Measurements from ENCODE around the gene QTRT2.

Gene QTRT2

DNA sequence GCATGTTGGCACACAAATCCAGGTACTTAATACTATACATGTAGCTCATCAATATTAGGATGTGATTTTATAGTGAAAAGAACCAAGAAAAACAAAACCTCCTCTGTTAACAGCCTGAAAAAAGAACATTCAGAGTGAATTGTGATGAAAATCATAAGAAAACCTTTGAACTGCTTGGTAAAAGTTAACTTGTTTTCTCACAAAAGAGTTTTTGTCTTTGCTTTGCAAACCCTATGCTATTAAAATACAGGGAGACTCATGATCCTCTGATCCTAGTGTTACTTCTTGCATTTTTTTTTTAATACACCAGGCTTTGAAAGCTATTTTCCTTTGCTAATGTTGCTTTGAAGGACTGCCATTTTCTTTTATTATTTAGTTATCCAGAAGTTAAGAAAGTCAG is 23.7 kb downstream of the QTRT2 start:
- Histone ChIP-seq H3K9me3 (ENCODE audit: control insufficient read depth, insufficient read depth, low read depth, low read length) (no peaks in the 10 kb centered on the region), H3K4me1 (ENCODE audit: control insufficient read depth, insufficient read depth, low read length) (no peaks in the 10 kb centered on the region), H3K36me3 (ENCODE audit: control insufficient read depth in 2 of 2, insufficient read depth in 1 of 2, low read length in 2 of 2) (peaks cover 19 to 90% of the 10 kb centered on the region in 2 experiments), H3K27ac (ENCODE audit: extremely low read depth, low read depth, low read length) (no peak overlapping the region), H3K4me3 (ENCODE audit: low read depth, low read length) (no peak overlapping the region)
- ChIA-PET CTCF (no interaction called here), POLR2A (no interaction called here)
- no peak for TF ChIP-seq ZNF10 (tag by site-specific recombination; IDR thresholded peaks at IDR 0.05)
- TF ChIP-seq, protein P1, sequence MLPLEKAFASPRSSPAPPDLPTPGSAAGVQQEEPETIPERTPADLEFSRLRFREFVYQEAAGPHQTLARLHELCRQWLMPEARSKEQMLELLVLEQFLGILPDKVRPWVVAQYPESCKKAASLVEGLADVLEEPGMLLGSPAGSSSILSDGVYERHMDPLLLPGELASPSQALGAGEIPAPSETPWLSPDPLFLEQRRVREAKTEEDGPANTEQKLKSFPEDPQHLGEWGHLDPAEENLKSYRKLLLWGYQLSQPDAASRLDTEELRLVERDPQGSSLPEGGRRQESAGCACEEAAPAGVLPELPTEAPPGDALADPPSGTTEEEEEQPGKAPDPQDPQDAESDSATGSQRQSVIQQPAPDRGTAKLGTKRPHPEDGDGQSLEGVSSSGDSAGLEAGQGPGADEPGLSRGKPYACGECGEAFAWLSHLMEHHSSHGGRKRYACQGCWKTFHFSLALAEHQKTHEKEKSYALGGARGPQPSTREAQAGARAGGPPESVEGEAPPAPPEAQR (tag by site-specific recombination; IDR thresholded peaks at IDR 0.05): no peak
- no peak for TF ChIP-seq ZNF302 (tag by site-specific recombination; IDR thresholded peaks at IDR 0.05; ENCODE audit: low read depth)
- no peak for TF ChIP-seq ZBTB21 (tag by site-specific recombination; IDR thresholded peaks at IDR 0.05)
- TF ChIP-seq, protein P2, sequence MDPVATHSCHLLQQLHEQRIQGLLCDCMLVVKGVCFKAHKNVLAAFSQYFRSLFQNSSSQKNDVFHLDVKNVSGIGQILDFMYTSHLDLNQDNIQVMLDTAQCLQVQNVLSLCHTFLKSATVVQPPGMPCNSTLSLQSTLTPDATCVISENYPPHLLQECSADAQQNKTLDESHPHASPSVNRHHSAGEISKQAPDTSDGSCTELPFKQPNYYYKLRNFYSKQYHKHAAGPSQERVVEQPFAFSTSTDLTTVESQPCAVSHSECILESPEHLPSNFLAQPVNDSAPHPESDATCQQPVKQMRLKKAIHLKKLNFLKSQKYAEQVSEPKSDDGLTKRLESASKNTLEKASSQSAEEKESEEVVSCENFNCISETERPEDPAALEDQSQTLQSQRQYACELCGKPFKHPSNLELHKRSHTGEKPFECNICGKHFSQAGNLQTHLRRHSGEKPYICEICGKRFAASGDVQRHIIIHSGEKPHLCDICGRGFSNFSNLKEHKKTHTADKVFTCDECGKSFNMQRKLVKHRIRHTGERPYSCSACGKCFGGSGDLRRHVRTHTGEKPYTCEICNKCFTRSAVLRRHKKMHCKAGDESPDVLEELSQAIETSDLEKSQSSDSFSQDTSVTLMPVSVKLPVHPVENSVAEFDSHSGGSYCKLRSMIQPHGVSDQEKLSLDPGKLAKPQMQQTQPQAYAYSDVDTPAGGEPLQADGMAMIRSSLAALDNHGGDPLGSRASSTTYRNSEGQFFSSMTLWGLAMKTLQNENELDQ (tag by site-specific recombination; IDR thresholded peaks at IDR 0.05; ENCODE audit: low read depth): no peak
- no peak for TF ChIP-seq KLF9 (tag by site-specific recombination; IDR thresholded peaks at IDR 0.05; ENCODE audit: low read depth)
- TF ChIP-seq, protein P3, sequence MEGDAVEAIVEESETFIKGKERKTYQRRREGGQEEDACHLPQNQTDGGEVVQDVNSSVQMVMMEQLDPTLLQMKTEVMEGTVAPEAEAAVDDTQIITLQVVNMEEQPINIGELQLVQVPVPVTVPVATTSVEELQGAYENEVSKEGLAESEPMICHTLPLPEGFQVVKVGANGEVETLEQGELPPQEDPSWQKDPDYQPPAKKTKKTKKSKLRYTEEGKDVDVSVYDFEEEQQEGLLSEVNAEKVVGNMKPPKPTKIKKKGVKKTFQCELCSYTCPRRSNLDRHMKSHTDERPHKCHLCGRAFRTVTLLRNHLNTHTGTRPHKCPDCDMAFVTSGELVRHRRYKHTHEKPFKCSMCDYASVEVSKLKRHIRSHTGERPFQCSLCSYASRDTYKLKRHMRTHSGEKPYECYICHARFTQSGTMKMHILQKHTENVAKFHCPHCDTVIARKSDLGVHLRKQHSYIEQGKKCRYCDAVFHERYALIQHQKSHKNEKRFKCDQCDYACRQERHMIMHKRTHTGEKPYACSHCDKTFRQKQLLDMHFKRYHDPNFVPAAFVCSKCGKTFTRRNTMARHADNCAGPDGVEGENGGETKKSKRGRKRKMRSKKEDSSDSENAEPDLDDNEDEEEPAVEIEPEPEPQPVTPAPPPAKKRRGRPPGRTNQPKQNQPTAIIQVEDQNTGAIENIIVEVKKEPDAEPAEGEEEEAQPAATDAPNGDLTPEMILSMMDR (tag by site-specific recombination; IDR thresholded peaks at IDR 0.05): no peak

DNA sequence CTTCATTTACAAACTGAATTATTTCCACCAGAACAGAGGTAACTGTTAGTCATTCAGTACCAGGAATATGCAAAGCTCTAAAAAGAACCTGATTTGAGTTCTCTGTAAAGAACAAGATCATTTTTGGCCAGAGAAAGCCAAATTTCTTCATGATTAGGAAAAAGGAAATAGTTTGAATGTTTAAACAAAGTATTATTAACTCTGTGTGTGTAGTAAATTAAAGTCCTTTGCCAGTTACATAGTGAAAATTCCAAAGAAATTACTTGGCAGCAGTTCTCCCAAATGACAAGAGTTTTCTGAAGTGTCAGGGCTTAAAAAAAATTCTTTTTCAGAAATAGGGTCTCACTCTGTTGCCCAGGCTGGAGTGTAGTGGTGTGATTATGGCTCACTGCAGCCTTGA is 24.5 kb downstream of the QTRT2 start:
- H3K9me3 ChIP-seq (ENCODE audit: control insufficient read depth, insufficient read depth, low read depth, low read length): no peaks in the 10 kb centered on the region
- CTCF ChIA-PET: no interaction called here
- no peaks in the 10 kb centered on the region for H3K4me1 ChIP-seq (ENCODE audit: control insufficient read depth, insufficient read depth, low read length)
- no peak overlapping the region for H3K27ac ChIP-seq (ENCODE audit: extremely low read depth, low read depth, low read length)
- H3K4me3 ChIP-seq (ENCODE audit: low read depth, low read length): no peak overlapping the region
- TF ChIP-seq ZNF530 (tag by site-specific recombination; IDR thresholded peaks at IDR 0.05; ENCODE audit: low read depth) (no peak), ZNF791 (tag by site-specific recombination; IDR thresholded peaks at IDR 0.05) (no peak), WT1 (tag by site-specific recombination; IDR thresholded peaks at IDR 0.05) (no peak), ZNF16 (tag by site-specific recombination; IDR thresholded peaks at IDR 0.05; ENCODE audit: low read depth) (no peak), SP2 (tag by site-specific recombination; IDR thresholded peaks at IDR 0.05) (no peak), ZNF324 (tag by site-specific recombination; IDR thresholded peaks at IDR 0.05) (no peak), RBAK (tag by site-specific recombination; IDR thresholded peaks at IDR 0.05) (no peak), ZSCAN16 (tag by site-specific recombination; IDR thresholded peaks at IDR 0.05) (no peak), EGR2 (tag by site-specific recombination; IDR thresholded peaks at IDR 0.05; ENCODE audit: low read depth) (no peak), GLI2 (tag by site-specific recombination; IDR thresholded peaks at IDR 0.05; ENCODE audit: borderline replicate concordance, low read depth) (no peak), ZNF555 (tag by site-specific recombination; conservative IDR thresholded peaks at IDR 0.05) (no peak), ZNF292 (tag by site-specific recombination; IDR thresholded peaks at IDR 0.05; ENCODE audit: borderline replicate concordance, low read depth) (no peak)
- TF ChIP-seq, protein P4, sequence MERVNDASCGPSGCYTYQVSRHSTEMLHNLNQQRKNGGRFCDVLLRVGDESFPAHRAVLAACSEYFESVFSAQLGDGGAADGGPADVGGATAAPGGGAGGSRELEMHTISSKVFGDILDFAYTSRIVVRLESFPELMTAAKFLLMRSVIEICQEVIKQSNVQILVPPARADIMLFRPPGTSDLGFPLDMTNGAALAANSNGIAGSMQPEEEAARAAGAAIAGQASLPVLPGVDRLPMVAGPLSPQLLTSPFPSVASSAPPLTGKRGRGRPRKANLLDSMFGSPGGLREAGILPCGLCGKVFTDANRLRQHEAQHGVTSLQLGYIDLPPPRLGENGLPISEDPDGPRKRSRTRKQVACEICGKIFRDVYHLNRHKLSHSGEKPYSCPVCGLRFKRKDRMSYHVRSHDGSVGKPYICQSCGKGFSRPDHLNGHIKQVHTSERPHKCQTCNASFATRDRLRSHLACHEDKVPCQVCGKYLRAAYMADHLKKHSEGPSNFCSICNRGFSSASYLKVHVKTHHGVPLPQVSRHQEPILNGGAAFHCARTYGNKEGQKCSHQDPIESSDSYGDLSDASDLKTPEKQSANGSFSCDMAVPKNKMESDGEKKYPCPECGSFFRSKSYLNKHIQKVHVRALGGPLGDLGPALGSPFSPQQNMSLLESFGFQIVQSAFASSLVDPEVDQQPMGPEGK (tag by site-specific recombination; IDR thresholded peaks at IDR 0.05): no peak
- TF ChIP-seq, protein P5, sequence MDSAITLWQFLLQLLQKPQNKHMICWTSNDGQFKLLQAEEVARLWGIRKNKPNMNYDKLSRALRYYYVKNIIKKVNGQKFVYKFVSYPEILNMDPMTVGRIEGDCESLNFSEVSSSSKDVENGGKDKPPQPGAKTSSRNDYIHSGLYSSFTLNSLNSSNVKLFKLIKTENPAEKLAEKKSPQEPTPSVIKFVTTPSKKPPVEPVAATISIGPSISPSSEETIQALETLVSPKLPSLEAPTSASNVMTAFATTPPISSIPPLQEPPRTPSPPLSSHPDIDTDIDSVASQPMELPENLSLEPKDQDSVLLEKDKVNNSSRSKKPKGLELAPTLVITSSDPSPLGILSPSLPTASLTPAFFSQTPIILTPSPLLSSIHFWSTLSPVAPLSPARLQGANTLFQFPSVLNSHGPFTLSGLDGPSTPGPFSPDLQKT (IDR thresholded peaks at IDR 0.05; ENCODE audit: borderline replicate concordance, low read depth, low read length): no peak
- TF ChIP-seq, protein P6, sequence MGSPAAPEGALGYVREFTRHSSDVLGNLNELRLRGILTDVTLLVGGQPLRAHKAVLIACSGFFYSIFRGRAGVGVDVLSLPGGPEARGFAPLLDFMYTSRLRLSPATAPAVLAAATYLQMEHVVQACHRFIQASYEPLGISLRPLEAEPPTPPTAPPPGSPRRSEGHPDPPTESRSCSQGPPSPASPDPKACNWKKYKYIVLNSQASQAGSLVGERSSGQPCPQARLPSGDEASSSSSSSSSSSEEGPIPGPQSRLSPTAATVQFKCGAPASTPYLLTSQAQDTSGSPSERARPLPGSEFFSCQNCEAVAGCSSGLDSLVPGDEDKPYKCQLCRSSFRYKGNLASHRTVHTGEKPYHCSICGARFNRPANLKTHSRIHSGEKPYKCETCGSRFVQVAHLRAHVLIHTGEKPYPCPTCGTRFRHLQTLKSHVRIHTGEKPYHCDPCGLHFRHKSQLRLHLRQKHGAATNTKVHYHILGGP (tag by site-specific recombination; IDR thresholded peaks at IDR 0.05): no peak
- POLR2A ChIA-PET: no interaction called here
- peaks cover 13 to 89% of the 10 kb centered on the region in 2 experiments for H3K36me3 ChIP-seq (ENCODE audit: control insufficient read depth in 2 of 2, insufficient read depth in 1 of 2, low read length in 2 of 2)
